Islet precursor cell (in vitro differentiated cells): Measurements from ENCODE around the gene PPT2.
"Not testable (repeated sequence)": the region's sequence is repeated elsewhere in the genome, so short reads cannot be mapped to it uniquely, and the experiment has no call there.

ENCODE experiments used
- DNase-seq: peaks from one replicate; pipeline ENCODE4 v3.0.0-alpha.2; 2018

The PPT2 gene

GRCh38 chr6:32190911-32191677 is 37.2 kb downstream of the PPT2 start:
- DNase-seq = no peak

- no peak for DNase-seq
Observed at GRCh38 chr6:32191696-32192607, 38.0 kb downstream of the PPT2 start.

- DNase-seq = peak; percentile 71
Observed at GRCh38 chr6:32192608-32193039, 38.7 kb downstream of the PPT2 start, which contains the start of gene GPSM3. Gene GPSM3 (minus strand): TSS chr6:32192643. CDS start chr6:32192513, 130 bp downstream.

GRCh38 chr6:32193096-32193495 is 39.2 kb downstream of the PPT2 start:
- not testable (repeated sequence) for DNase-seq

GRCh38 chr6:32194388-32194787 is 40.4 kb downstream of the PPT2 start:
- DNase-seq = no peak

GRCh38 chr6:32194825-32195651 is 41.1 kb downstream of the PPT2 start:
- no peak for DNase-seq

- DNase-seq = peak; percentile 100
Observed at GRCh38 chr6:32195652-32195901, 41.6 kb downstream of the PPT2 start.

- DNase-seq = peak; percentile 94
Observed at GRCh38 chr6:32195902-32196681, 42.2 kb downstream of the PPT2 start.

- DNase-seq = no peak
Observed at GRCh38 chr6:32196682-32197616, 43.0 kb downstream of the PPT2 start.

GRCh38 chr6:32198345-32198696 is 44.4 kb downstream of the PPT2 start:
- DNase-seq = no peak

- no peak for DNase-seq
Observed at GRCh38 chr6:32198866-32199265, 44.9 kb downstream of the PPT2 start.

- DNase-seq = no peak
Observed at GRCh38 chr6:32200711-32201475, 47.0 kb downstream of the PPT2 start.

GRCh38 chr6:32202186-32202585 is 48.2 kb downstream of the PPT2 start:
- DNase-seq = no peak

- no peak for DNase-seq
Observed at GRCh38 chr6:32203426-32204267, 49.7 kb downstream of the PPT2 start.

- no peak for DNase-seq
Observed at GRCh38 chr6:32204268-32204715, 50.4 kb downstream of the PPT2 start.

- DNase-seq = no peak
Observed at GRCh38 chr6:32208996-32209395, 55.1 kb downstream of the PPT2 start.

- DNase-seq = no peak
Observed at GRCh38 chr6:32210191-32210601, 56.3 kb downstream of the PPT2 start.

GRCh38 chr6:32211432-32211831 is 57.5 kb downstream of the PPT2 start:
- not testable (repeated sequence) for DNase-seq

- no peak for DNase-seq
Observed at GRCh38 chr6:32212076-32212760, 58.3 kb downstream of the PPT2 start.
